SJSA1 (cell line): ENCODE data around the gene RNU5B-1. TPM values are rescaled to one million over a fixed set of nuclear protein-coding genes. Genes with fewer than 3 reads are reported as not detected.
"Not testable (repeated sequence)": the region's sequence is repeated elsewhere in the genome, so short reads cannot be mapped to it uniquely, and the experiment has no call there.

ENCODE experiments used
- DNase-seq, 2 experiments: peaks; one replicate each; pipeline ENCODE4 v3.0.0-alpha.2; 2015 to 2020; ENCODE audit warnings: low spot score in 2 of 2, low read depth in 1 of 2
- H3K27ac ChIP-seq: fragments of 250-450 bp; sonication (Bioruptor Pico); 2 replicates; pipeline ENCODE4 v1.5.1; 2020; ENCODE audit warnings: mild to moderate bottlenecking, moderate library complexity
- H3K27me3 ChIP-seq: fragments of 250-450 bp; sonication (Bioruptor Pico); replicated peaks from 2 replicates; pipeline ENCODE4 v1.5.1; 2020; ENCODE audit warnings: mild to moderate bottlenecking, moderate library complexity
- H3K36me3 ChIP-seq: fragments of 250-450 bp; sonication (Bioruptor Pico); 2 replicates; pipeline ENCODE4 v1.5.1; 2020; ENCODE audit warnings: mild to moderate bottlenecking
- H3K4me1 ChIP-seq: fragments of 250-450 bp; sonication (Bioruptor Pico); replicated peaks from 2 replicates; pipeline ENCODE4 v1.6.1; 2021; ENCODE audit warnings: mild to moderate bottlenecking
- H3K4me3 ChIP-seq: fragments of 250-450 bp; sonication (Bioruptor Pico); 2 replicates; pipeline ENCODE4 v1.5.1; 2020; ENCODE audit warnings: mild to moderate bottlenecking
- H3K9me3 ChIP-seq: fragments of 250-450 bp; sonication (Bioruptor Pico); replicated peaks from 2 replicates; pipeline ENCODE4 v1.5.1; 2020; ENCODE audit warnings: mild to moderate bottlenecking
- total RNA-seq: library from RNA; depleted of rRNA; stranded (reverse); fragments of >200 nt; shearing (Covaris generic); gene quantifications from 2 replicates; pipeline ENCODE4 v1.2.3, GENCODE V29; 2014; rRNA removed

RNU5B-1 gene
- total RNA-seq, result not detected in 2 replicates

- no peaks in the 10 kb centered on the region for H3K36me3 ChIP-seq
- H3K4me3 ChIP-seq, result peak within 1 kb of the TSS; percentile 28
- peaks cover 8% of the 10 kb centered on the region for H3K4me1 ChIP-seq
- H3K27me3 ChIP-seq, result no peaks in the 10 kb centered on the region; the same call in 1 of the 2 replicates
- no peaks in the 10 kb centered on the region for H3K9me3 ChIP-seq
- H3K27ac ChIP-seq, result peak within 1 kb of the TSS; percentile 100
- peak; percentile 94 to 97 for DNase-seq
These were observed at the start of gene RNU5B-1 for GRCh38 chr15:65304381-65305149. Gene RNU5B-1 (plus strand): TSS chr15:65304677.

- no peaks in the 10 kb centered on the region for H3K36me3 ChIP-seq
- H3K27me3 ChIP-seq, result no peaks in the 10 kb centered on the region
- no peak for DNase-seq
- no peaks in the 10 kb centered on the region for H3K4me1 ChIP-seq
- no peaks in the 10 kb centered on the region for H3K9me3 ChIP-seq
- no peak overlapping the region for H3K4me3 ChIP-seq
- H3K27ac ChIP-seq, result no peak overlapping the region
These were observed 49.7 kb upstream of the RNU5B-1 start for GRCh38 chr15:65254758-65255157.

GRCh38 chr15:65255486-65256140 is 48.9 kb upstream of the RNU5B-1 start:
- H3K4me3 ChIP-seq, result no peak overlapping the region
- no peak overlapping the region for H3K27ac ChIP-seq
- no peaks in the 10 kb centered on the region for H3K4me1 ChIP-seq
- H3K36me3 ChIP-seq, result 0 out of 2 replicates have a peak, but pooled peaks cover 3% of the 10 kb centered on the region
- no peak for DNase-seq
- no peaks in the 10 kb centered on the region for H3K27me3 ChIP-seq
- H3K9me3 ChIP-seq, result no peaks in the 10 kb centered on the region

GRCh38 chr15:65258375-65259262 is 45.9 kb upstream of the RNU5B-1 start:
- no peak for DNase-seq
- H3K27me3 ChIP-seq, result no peaks in the 10 kb centered on the region
- no peaks in the 10 kb centered on the region for H3K4me1 ChIP-seq
- no peak overlapping the region for H3K27ac ChIP-seq
- H3K4me3 ChIP-seq, result no peak overlapping the region
- 0 out of 2 replicates have a peak, but pooled peaks cover 5% of the 10 kb centered on the region for H3K36me3 ChIP-seq
- H3K9me3 ChIP-seq, result no peaks in the 10 kb centered on the region

GRCh38 chr15:65259367-65259797 is 45.1 kb upstream of the RNU5B-1 start:
- Histone ChIP-seq H3K27ac (no peak overlapping the region), H3K4me3 (no peak overlapping the region), H3K9me3 (no peaks in the 10 kb centered on the region), H3K27me3 (no peaks in the 10 kb centered on the region), H3K4me1 (no peaks in the 10 kb centered on the region), H3K36me3 (0 out of 2 replicates have a peak, but pooled peaks cover 5% of the 10 kb centered on the region)
- DNase-seq, result no peak

GRCh38 chr15:65260968-65261367 is 43.5 kb upstream of the RNU5B-1 start:
- Histone ChIP-seq H3K4me3 (no peak overlapping the region), H3K4me1 (no peaks in the 10 kb centered on the region), H3K36me3 (0 out of 2 replicates have a peak, but pooled peaks cover 5% of the 10 kb centered on the region), H3K27ac (no peak overlapping the region), H3K27me3 (no peaks in the 10 kb centered on the region), H3K9me3 (no peaks in the 10 kb centered on the region)
- DNase-seq, result no peak

GRCh38 chr15:65263313-65263712 is 41.2 kb upstream of the RNU5B-1 start:
- Histone ChIP-seq H3K27me3 (no peaks in the 10 kb centered on the region), H3K27ac (no peak overlapping the region), H3K4me1 (no peaks in the 10 kb centered on the region), H3K9me3 (no peaks in the 10 kb centered on the region), H3K36me3 (0 out of 2 replicates have a peak, but pooled peaks cover 5% of the 10 kb centered on the region), H3K4me3 (no peak overlapping the region)
- no peak for DNase-seq

GRCh38 chr15:65264863-65265430 is 39.5 kb upstream of the RNU5B-1 start:
- Histone ChIP-seq H3K9me3 (no peaks in the 10 kb centered on the region), H3K27ac (no peak overlapping the region), H3K36me3 (peaks cover 10% of the 10 kb centered on the region), H3K4me1 (no peaks in the 10 kb centered on the region), H3K27me3 (no peaks in the 10 kb centered on the region), H3K4me3 (no peak overlapping the region)
- no peak for DNase-seq

GRCh38 chr15:65266469-65266868 is 38.0 kb upstream of the RNU5B-1 start:
- Histone ChIP-seq H3K9me3 (no peaks in the 10 kb centered on the region), H3K27ac (no peak overlapping the region), H3K36me3 (peaks cover 13% of the 10 kb centered on the region), H3K4me3 (no peak overlapping the region), H3K27me3 (no peaks in the 10 kb centered on the region), H3K4me1 (no peaks in the 10 kb centered on the region)
- DNase-seq, result no peak

GRCh38 chr15:65268411-65268810 is 36.1 kb upstream of the RNU5B-1 start:
- H3K36me3 ChIP-seq, result peaks cover 13% of the 10 kb centered on the region
- H3K27ac ChIP-seq, result no peak overlapping the region
- no peaks in the 10 kb centered on the region for H3K4me1 ChIP-seq
- H3K4me3 ChIP-seq, result no peak overlapping the region
- H3K9me3 ChIP-seq, result no peaks in the 10 kb centered on the region
- DNase-seq, result no peak
- no peaks in the 10 kb centered on the region for H3K27me3 ChIP-seq

- H3K4me1 ChIP-seq, H3K4me3 ChIP-seq, H3K27me3 ChIP-seq, H3K9me3 ChIP-seq, H3K27ac ChIP-seq: not testable (repeated sequence)
- DNase-seq, result peak; percentile 31 to 57
- H3K36me3 ChIP-seq, result peaks cover 13% of the 10 kb centered on the region
These were observed 33.5 kb upstream of the RNU5B-1 start for GRCh38 chr15:65270811-65271545.

GRCh38 chr15:65275104-65275727 is 29.3 kb upstream of the RNU5B-1 start:
- Histone ChIP-seq H3K27me3 (no peaks in the 10 kb centered on the region), H3K36me3 (peaks cover 6% of the 10 kb centered on the region; the same call in 1 of the 2 replicates), H3K4me1 (no peaks in the 10 kb centered on the region), H3K27ac (no peak overlapping the region), H3K9me3 (no peaks in the 10 kb centered on the region), H3K4me3 (no peak overlapping the region)
- no peak for DNase-seq
